GM21786 (cell line): ENCODE data around the gene PTPRM.

Experiments used
- ATAC-seq: cut with Tn5 transposase; IDR thresholded peaks from one replicate; pipeline ENCODE4 v1.9.1; 2021; ENCODE audit not compliant: unreplicated experiment

The PTPRM gene

DNA sequence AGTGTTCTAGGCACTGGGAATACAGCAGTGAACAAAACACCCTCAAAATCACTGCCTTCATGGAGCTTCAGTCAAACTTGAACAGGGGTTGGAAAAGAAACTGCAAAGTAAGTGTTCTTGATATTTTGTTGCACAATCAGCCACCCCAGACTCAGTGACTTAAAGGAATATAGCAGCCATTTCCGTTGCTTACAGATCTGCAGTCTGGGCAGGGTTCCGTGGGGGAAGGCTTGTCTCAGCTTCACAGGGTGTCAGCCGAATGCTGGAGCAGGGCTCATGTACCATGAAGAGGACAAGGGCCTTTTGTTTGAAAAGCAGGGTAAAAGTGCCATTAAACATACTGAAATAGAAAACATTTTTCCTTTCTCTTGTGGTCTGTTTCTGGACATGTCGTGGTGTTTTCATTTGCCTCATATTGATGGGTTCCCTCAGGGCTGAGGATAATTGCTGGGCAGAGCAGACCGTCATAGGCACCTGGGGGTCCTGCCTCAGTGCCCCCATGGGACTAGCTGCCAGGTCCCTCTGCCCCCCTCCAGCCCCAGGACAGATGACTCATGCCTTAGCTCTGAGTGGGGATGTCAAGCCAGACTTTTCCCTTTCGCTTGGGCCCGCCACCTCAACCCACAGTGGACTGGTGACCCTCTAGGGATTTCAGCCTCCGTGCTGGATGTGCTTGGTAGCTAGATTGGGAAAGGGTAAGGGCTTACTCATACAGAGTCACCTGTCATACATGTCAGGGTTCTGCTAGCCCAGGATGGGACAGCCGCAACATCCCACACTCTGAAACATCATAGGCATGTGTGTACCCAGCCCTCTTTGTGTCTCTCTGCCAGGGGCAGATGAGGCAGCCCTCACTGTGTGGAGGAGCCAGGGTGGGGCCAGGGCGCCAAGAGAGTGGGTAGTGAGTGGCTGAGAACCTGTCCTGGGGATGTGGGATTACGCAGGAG lies 96.5 kb downstream of the PTPRM start:
- ATAC-seq, result no peak

DNA sequence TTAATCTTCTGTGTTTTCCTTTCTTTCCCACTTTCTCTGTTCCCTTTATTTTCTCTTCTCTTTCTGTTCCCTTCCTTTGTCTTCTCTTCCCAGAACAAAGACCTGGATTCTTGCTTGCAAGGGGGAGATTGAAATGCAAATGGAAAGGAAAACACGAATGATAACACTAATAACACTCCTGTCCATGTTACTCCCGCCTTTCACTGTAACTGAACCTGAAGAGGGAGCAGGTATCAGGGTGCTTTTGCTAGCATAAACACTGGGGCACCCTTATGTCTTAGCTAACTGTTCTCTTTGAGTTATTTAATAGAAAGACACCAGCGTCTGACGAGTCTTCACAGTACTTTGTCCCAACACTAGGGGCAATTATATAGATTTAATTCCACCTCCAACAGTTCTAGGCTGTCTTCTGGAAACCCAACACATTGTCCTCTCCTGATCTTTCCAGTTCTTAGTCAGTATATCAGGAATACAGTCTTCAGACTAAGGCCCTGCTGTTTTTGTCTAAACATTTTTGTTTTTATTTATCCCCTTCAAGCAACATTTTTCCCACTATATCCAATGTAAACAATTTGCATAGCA lies 99.2 kb downstream of the PTPRM start:
- no peak for ATAC-seq

DNA sequence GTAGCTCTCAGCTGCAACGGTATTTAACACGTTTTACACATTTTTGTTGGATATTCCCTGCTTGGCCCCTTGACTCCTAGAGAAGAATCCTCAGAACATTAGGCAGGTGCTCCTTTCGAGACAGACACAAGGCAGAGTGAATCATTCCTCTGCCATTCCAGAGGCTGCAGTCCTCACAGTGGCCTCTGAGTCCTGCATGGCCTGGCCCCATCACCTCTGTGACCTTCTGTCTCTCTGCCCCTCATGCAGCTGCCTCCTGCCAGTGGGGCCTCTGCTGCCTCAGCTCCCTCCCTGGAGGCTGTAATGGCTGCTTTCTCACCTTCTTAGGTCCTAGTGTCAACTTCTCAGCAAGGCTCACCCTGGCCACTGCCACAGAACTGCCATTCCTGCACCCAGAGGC lies 101.3 kb downstream of the PTPRM start:
- ATAC-seq, result no peak

DNA sequence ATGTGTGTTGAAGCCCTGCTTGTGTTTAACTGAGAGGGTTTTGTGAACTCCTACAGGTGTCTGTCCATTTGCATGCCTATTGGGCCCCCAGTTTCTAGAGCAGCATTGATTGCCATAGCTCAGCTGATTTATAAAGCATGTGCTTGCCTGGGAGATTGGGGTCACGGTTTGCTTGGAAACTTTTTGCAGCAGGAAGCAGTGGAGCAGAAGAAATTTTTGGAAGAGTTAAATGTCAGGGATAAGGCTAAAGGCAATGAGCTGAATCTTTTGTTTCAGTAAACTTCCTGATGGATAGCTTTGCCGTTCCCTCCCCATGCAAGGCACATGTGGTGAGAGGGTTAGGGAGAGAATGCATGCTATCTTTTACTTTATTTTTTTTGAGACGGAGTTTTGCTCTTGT lies 102.2 kb downstream of the PTPRM start:
- no peak for ATAC-seq

DNA sequence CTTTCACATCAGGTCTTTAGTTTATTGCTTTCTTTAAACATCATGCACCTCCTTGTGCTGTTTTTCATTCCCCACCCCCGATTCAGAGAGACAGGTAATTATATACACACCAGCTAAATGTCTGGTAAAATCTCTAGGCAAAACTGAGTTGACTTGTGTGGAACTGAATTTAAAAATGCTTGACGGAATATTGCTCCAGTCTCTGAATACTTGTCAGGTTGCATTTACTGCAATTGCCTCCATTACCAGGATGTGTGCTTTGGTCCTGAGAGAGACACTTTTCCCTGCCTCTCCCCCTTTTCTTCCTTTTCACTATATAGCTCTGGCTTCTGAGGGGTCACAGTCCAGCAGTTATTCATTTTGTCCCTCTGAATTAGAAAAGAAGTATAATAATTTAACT lies 104.0 kb downstream of the PTPRM start:
- no peak for ATAC-seq

DNA sequence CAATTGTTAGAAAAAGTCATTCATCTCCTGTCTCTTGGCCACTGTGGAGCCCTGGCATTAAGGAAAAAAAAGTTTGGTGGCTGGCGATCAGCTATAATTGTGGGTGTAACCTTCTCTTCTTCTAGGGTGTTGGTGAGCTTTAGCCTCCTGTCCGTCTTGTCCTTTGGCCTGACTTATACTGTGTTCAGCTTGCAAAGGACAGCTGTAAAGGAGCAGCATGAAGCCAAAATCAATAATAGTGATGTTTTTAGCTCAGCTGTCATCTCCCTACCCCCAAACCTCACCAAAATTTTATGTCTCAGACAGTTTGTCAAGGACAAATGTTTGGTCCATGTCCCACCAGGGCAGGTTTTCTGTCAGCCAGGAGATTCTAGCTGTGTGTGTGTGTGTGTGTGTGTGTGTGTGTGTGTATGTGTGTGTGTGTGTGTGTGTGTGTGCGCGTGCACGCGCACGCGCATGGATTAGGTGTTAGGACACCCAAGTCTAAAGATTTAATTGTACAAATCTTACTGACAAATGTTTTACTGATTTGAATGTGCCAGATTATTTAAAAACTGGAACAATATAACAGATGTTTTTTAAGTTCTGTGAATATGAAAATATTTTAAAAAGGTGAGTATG lies 109.2 kb downstream of the PTPRM start:
- ATAC-seq, result no peak

DNA sequence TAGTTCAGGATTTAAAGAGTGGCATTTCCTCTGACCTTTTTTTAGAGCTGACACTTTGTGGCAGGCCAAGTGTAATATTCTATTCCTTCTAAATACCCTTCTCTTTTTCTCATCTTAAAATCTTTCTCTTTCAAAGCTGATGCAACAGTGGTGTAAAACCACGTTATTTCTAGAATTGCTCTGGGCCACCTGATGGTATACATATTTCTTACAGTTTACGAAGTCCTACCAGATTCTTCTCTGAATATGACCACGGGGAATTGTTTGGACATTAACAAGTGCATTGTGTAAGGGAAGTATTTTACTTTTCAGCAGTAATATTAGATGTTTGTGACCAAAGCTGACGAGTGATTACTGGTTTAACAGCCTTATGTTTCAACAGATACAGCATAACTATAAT lies 109.9 kb downstream of the PTPRM start:
- no peak for ATAC-seq

DNA sequence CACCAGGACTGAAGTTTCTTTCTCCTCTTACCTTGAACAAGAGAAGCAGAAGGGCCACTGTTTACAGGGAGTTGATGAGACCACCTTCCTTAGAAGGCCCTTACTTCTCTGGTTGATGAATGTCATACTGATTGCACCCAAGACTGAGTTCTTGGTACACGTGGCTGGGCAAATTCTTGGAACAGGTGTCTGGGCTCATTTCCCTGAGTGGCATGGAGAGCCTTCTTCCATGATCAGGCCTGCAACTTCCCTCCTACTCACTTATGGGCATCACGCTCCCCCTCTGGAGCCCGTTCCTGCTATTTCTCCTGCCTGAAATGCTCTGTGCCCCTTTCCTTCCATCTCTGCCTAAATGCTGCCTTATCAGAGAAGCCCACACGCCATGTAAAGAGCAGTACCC lies 110.3 kb downstream of the PTPRM start:
- no peak for ATAC-seq

DNA sequence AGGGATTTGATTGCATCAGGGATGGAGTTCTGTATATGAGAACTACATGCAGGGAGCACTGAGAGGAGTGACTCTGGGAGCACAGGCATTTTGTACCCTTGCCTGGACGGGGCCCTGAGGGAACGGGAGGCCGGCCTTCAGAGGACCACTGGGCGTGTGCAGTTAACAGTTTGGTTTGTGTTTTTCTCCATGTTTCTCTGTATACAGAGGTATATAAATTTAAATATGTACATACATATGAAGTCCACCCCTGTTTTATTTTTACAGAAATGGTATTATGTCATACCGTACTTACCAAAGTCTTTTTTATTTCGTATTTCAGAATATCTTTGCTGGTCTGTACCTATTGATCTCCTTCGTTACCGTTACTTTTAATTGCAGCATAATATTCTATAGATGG lies 111.3 kb downstream of the PTPRM start:
- no peak for ATAC-seq

DNA sequence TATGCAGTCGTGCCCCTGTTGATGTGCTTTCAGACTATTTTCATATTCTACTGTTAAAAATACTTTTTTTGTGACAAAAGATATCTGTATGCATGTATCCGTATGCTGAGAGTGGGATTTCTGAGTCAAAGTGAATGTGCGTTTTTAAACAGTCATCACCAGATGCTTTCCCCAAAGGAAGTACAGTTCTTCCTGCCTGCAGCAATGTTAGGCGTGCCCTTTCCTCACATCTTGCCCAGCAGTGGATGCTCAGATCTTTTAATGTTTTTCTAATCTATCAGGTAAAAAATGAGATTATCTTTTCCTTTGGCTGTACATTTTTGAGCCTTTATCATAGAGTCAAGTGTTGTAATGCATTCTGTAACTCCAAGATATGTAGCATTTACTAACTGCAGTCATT lies 111.7 kb downstream of the PTPRM start:
- ATAC-seq, result no peak

DNA sequence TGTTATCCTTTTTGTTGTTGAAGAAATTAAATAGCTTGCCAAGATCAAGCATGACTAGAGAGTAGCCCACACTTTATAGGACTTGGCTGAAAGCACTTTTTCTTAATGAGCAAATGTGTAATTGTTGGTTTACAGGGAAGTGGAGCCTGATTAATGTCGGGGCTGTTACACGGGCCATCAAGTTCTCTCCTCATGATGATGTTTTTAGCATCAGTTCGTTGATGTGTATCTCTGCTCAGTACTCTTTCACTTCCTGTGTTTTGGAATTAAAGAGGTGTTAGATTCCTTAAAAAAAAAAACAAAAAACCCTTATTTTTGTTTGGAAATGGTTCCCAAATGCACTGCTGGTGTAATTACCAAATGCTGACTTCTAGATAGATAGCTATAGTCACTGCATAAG lies 114.2 kb downstream of the PTPRM start:
- ATAC-seq, result no peak

DNA sequence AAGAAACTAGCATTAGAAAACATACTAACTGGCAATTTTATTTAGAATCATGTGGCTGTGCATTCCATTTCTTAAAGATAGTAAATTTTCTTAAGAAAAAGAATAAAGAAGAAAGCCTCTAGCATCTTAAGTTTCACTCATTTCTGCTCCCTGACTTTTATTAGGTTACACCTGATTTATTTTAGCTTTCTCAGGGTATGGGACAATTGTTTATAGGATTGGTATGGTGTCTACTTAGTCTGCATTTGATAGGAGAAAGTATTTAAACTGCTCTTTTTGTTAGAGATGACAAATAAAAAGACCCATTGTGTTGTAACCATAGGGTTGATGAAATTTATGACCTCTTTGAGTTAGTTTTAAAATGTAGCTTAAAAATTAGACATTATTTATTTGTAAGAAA lies 115.2 kb downstream of the PTPRM start:
- ATAC-seq, result no peak

DNA sequence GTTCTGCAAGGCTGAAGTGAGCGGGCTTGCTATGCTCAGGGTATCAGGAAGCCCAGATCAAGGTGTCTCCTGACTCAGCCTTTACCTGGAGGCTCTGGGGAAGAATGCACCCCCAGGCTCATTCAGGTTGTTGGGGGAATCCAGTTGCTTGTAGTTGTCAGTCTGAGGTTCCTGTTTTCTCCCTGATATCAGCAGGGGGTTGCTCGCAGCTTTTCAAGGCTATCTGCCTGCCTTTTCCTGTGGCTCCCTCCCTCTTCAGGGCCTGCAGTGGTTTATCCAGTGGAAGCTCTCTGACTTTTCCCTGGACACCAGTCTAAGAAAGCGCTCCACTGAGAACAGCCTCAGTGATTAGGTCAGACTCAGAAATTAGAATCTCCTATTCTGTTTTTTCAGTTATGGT lies 116.6 kb downstream of the PTPRM start:
- no peak for ATAC-seq

DNA sequence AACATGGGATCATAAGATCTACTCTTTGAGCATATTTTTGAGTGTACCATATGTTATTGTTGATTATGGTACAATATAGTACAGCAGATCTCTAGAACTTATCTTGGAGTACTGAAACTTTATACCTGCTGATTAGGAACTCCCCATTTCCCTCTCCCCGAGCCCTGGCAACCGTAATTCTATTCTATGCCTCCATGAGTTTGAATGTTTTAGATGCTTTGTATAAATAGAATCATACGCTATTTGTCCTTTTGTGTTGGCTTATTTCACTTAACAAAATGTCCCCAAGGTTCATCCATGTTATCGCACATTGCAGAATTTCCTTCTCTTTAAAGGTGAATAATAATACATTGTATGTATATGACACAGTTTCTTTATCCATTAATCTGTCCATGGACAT lies 117.2 kb downstream of the PTPRM start:
- ATAC-seq, result no peak

DNA sequence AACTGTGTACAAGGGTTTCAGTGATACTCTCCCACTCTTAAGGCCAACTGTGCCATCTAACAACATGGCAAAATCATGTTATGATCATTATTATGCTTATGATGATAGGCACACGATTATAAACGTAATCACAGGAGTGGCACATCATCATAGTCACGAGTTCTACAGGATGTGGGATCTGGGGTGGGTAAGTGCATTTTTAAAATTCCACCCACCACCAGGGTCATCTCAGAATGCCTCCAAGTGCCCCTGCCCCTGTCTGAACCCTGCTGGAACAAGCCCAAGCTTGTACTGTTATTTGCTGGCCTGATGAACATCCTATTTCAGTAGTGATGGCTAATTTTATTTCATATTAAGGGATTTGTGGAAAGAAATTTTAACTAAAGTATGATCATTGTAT lies 117.8 kb downstream of the PTPRM start:
- ATAC-seq, result no peak

DNA sequence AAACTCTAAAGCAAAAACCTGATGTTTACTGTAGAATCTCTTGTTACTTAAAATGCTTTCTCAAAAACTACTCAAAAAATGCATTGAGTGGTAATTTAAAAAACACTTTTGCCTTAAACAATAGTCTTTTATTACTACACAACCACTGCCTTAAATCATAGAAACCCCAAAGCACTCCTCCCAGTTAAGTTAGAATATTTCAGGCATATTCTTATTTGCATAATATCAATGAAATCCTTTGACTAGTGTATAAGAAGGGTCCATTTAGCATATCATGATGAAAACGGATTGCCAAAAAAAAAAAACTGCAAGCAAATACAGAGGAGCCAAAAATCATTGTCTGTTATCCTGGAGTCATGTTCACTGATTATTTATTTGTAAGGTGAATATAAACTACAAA lies 119.2 kb downstream of the PTPRM start:
- no peak for ATAC-seq

DNA sequence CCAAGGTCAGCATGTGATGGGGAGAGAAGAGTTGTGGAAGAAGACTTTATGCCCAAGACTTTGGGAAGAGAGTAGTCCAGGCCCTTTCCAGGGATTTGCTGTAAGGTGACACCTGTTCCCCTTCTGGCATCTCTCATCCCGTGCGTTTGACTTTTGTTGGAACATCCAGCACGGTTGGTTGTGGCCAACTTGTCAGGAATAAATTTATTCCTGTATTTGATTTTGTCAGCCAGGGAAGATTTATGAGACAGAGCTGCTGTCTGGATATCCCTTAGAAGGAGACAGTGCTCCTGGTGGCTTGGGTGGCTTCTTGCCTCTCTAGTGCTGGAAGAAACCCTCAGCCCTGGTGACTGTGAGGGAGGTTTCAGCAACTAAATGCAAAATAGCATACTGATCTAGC lies 121.5 kb downstream of the PTPRM start:
- ATAC-seq, result no peak

DNA sequence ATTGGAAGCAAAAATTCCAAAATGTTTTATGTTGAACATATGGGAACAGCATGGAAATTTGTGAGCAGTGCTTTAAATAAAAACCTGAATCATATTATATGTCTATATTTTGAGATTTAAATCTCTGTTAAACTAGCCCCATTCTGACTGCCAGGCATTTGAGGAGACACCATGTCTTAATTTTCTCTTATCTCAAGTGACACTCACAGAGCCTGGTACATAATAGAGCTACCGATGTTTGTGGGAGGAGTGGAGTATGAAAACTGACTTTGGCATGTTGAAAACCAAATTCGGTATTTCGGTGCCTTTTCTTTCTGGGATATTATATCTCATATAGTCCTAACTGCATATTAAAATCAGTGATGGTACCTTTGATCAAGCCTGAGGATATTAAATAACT lies 124.1 kb downstream of the PTPRM start:
- no peak for ATAC-seq

DNA sequence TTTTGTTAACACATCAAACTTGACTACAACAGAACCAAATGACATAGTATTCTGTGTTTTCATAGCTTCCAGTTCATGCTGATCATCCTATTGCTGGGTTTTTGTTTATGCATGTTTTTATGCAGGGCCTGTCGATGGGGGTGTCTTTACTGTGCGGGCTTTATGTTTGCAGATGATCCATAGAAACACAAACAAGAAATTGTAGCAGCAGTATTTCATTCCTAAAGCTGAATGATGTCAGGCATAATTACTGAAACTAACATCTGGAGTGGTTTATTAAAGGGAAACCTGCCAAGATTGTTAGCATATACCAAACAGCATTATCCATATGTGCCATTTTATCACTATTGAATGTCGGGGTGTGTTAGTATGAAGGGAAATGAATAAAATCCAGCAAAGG lies 129.7 kb downstream of the PTPRM start:
- no peak for ATAC-seq

DNA sequence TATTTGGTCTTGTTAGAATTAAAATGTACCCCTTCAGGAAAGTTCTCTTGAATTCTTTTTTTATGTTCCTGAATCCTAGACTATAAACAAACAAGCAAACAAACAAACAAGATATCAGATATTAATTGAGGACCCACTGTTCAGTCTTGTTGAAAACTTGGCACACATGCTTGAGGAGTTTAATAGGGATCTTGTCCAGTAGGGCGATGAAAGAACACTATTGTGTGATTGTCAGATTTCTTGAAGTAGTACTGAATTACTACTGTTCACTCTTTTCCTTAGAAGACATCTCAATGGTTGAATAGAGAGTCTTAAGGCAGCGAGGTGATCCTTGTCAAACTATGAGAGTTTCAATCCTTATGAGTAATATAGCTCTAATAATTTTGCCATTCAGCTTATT lies 130.2 kb downstream of the PTPRM start:
- no peak for ATAC-seq

DNA sequence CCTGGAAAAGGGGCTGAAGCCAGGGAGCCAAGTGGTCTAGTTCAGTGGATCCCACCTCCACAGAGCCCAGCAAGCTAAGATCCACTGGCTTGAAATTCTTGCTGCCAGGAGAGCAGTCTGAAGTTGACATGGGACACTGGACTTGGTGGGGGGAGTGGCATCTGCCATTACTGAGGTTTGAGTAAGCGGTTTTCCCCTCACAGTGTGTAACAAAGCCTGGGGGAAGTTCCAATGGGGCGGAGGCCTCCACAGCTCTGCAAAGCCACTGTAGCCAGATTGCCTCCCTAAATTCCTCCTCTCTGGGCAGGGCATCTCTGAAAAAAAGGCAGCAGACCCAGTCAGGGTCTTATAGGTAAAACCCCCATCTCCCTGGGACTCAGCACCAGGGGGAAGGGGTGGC lies 144.4 kb downstream of the PTPRM start:
- peak; percentile 56 for ATAC-seq

DNA sequence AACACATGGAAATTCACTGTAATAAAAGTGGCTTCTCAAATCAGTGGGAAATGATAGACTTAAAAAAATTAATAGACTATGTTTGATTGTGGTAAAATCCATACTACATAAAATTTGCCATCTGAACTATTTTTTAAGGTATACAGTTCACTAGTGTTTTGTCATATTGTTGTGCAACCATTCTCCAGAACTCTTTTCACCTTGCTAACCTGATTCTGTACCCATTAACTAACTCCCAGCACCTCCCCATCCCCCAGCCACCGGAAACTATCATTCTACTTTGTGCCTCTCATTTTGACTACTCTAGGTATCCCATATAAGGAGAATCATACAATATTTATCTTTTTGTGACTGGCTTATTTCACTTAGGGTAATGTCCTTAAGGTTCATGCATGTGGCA lies 153.3 kb downstream of the PTPRM start:
- no peak for ATAC-seq
